NCI-H2029 treated with DMSO at 0.1 percent for 48 hours (cell line): ENCODE data around the gene TIAM2.
A peak's percentile ranks its signal among the peaks of the same experiment; 100 is the strongest.
"Not testable (repeated sequence)": the region's sequence is repeated elsewhere in the genome, so short reads cannot be mapped to it uniquely, and the experiment has no call there.

Source experiments
- DNase-seq: peaks from one replicate; lab custom pipeline; 2025; lab: John Stamatoyannopoulos, UW

TIAM2 gene

GRCh38 chr6:155170519-155170918, 175.4 kb downstream of the TIAM2 start:
- DNase-seq: no peak

- DNase-seq: peak; percentile 3
Observed at GRCh38 chr6:155171109-155171746, 176.1 kb downstream of the TIAM2 start.

GRCh38 chr6:155171747-155172449, 176.8 kb downstream of the TIAM2 start:
- DNase-seq: no peak

- DNase-seq: no peak
Observed at GRCh38 chr6:155173488-155173887, 178.4 kb downstream of the TIAM2 start.

GRCh38 chr6:155174576-155175211, 179.6 kb downstream of the TIAM2 start:
- DNase-seq: peak; percentile 69

- peak; percentile 51 for DNase-seq
Observed at GRCh38 chr6:155177363-155177961, 182.3 kb downstream of the TIAM2 start.

DNA sequence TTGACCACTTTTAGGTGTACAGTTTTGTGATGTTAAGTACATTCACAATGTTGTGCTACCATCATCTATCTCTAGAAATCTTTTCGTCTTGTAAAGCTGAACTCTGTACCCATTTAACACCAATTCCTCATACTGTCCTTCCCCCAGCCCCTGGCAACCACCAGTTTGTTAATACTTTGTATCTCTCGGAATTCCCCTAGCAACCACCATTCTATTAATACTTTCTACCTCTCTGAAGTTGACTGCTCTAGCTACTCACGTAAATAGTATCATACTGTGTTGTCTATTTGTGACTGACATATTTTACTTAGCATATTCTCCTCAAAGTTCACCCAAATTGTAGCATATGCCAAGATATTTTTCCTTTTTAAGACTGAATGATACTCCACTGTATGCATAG, 186.4 kb downstream of the TIAM2 start:
- DNase-seq: no peak

- no peak for DNase-seq
Observed at GRCh38 chr6:155182103-155182502, 187.0 kb downstream of the TIAM2 start.

GRCh38 chr6:155183095-155183494, 188.0 kb downstream of the TIAM2 start:
- DNase-seq: no peak

DNA sequence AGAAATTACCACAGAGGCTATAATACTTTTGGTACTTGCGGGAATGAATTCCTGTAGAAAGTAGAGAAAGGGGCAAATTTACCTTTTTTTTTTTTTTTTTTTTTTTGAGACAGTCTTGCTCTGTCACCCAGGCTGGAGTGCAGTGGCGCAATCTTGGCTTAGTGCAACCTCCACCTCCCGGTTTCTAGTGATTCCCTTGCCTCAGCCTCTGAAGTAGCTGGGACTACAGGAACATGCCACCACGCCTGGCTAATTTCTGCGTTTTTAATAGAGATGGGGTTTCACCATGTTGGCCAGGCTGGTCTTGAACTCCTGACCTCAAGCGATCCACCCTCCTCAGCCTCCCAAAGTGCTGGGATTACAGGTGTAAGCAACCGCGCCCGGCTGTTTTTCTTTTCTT, 189.9 kb downstream of the TIAM2 start:
- DNase-seq: not testable (repeated sequence)

- DNase-seq: no peak
Observed at GRCh38 chr6:155185544-155185943, 190.4 kb downstream of the TIAM2 start.

GRCh38 chr6:155186052-155186658, 191.0 kb downstream of the TIAM2 start:
- DNase-seq: no peak

GRCh38 chr6:155187106-155187505, 192.0 kb downstream of the TIAM2 start:
- no peak for DNase-seq

DNA sequence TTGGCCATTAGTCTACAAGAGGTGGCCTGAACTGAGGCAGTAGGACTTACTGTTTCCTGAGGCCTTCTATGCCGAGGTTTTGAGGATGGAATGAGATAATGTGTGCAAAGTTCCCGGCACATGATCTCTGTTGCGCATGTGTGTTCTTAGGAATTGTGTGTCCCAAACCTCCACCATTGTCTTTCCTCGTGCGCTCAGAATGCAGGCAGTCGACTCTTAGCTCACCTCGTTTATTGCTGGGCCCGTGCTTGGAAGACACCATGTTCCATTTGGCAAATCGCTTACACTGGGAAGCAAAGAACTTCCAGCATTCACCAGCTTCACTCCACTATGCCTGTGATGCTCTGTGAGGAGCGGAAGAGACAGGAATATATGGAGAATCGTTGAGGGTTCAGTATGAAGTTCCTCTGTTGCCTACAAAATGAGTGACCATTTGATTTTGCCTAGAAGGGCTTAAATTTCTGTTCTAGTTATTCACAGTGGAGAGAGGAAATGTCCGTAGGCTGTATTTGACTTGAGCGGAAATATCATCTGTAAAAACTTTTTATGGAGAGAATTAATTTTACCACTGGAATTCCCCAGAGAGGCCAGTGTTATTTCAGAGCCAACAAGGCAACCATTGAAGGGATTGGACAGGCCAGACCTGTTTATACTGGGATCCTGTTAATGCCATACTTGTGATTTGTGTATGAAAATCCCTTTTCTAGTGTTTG, 193.0 kb downstream of the TIAM2 start:
- no peak for DNase-seq

DNA sequence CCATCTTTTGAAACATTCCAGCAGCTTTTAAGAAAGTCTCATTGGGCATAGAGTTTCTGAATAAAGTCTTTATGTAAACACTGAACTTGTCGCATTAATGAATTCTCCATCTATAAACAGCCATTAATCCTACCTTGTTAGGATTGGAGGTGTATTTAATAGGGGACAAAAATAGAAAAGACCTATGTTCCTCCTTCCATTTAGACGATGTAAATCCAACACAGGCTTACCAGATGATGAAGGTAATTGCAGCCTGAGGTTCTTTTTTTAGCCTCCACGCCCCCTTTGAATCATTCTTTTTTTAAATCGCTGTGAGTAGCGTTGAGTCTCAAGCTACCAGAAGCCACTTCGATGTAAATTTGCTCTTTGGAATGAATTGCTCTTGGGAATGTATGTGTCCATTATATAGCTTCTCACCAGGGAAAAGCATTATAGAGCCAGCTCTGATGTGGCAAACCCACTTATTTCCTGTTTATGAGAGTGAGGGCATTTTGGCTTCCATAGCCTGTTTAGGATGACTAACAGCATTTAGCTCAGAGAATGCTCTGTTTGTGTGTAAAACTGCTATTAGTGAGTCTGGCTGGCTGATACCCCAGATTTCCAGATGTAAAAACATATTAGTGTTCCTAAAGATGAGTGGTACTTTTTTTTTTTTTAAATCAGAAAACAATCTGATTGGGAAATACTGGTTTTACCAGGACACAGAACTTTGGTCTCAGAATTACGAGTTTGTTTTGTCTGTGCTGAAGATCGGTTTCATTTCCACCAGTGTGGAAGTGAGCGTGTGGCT, 193.8 kb downstream of the TIAM2 start:
- DNase-seq: no peak

GRCh38 chr6:155190677-155191076, 195.6 kb downstream of the TIAM2 start:
- no peak for DNase-seq

- DNase-seq: no peak
Observed at GRCh38 chr6:155193526-155193925, 198.4 kb downstream of the TIAM2 start.

GRCh38 chr6:155194399-155194798, 199.3 kb downstream of the TIAM2 start:
- no peak for DNase-seq

DNA sequence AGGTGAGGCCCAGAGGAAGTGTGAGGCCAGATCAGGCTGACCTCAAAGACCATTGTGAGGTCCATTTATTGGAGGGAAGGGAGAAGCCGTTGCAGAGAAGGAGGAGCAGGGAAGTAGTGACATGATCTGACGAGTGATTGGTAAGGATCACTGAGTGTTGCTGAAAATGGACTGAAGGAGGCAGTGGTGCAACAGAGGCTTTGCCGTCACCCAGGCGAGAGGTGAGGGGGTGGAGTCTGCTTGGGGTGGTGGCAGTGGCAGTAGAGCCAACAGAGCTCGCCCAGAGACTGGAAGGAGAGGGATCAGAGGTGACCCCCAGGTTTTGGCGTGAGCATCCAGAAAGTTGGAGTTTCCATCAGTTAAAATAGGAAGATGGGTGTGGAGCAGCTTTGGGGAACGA, 200.8 kb downstream of the TIAM2 start:
- DNase-seq: no peak

DNA sequence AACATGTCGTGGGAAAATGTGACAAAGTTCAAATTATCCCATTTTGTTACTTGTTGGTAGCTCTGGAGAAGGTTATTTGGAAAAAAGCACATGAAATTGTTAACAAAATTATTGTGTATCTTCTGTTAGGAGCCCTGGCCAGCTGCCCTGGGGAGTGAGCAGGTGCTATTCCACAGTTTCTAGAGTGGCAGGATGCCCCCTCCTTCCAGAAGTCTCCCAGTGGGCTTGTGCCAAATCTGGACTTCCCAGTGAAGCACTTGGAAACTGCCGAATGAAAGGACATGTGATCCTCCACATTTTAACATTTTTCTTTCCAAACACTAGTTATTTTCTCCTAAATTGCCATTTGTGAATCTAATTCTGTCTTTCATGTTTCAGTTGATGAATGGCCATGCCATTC, 201.8 kb downstream of the TIAM2 start:
- DNase-seq: no peak

GRCh38 chr6:155197932-155198331, 202.8 kb downstream of the TIAM2 start:
- no peak for DNase-seq
